NOMO-1 treated with DMSO at 0.1 percent for 48 hours (cell line): ENCODE measurements around the gene SARM1.

Experiments used
- DNase-seq: peaks from one replicate; lab custom pipeline; 2025; ENCODE audit not compliant: unreplicated experiment; lab: John Stamatoyannopoulos, UW

The SARM1 gene

GRCh38 chr17:28340374-28340773 is 31.1 kb upstream of the SARM1 start:
- DNase-seq, result no peak

GRCh38 chr17:28341516-28341915 is 30.0 kb upstream of the SARM1 start:
- DNase-seq, result no peak

GRCh38 chr17:28342313-28342712 is 29.2 kb upstream of the SARM1 start:
- DNase-seq, result no peak

GRCh38 chr17:28343491-28343932 is 28.0 kb upstream of the SARM1 start:
- DNase-seq, result no peak

- no peak for DNase-seq
These were observed 27.5 kb upstream of the SARM1 start for GRCh38 chr17:28344011-28344410.

GRCh38 chr17:28344435-28344901 is 27.0 kb upstream of the SARM1 start:
- no peak for DNase-seq

- no peak for DNase-seq
These were observed 25.9 kb upstream of the SARM1 start for GRCh38 chr17:28345419-28346198.

- no peak for DNase-seq
These were observed 25.3 kb upstream of the SARM1 start for GRCh38 chr17:28346199-28346580.

- DNase-seq, result no peak
These were observed 24.7 kb upstream of the SARM1 start for GRCh38 chr17:28346746-28347246.

GRCh38 chr17:28347261-28347891 is 24.1 kb upstream of the SARM1 start:
- no peak for DNase-seq

- DNase-seq, result no peak
These were observed 22.5 kb upstream of the SARM1 start for GRCh38 chr17:28348979-28349378.

- no peak for DNase-seq
These were observed 21.2 kb upstream of the SARM1 start for GRCh38 chr17:28350271-28350670.

GRCh38 chr17:28357061-28357900 is 14.2 kb upstream of the SARM1 start, which contains the start of gene POLDIP2:
POLDIP2 (minus strand) TSS chr17:28357527; CDS start chr17:28357448, 79 bp downstream.
- DNase-seq, result peak; percentile 91

GRCh38 chr17:28357901-28358197 is 13.6 kb upstream of the SARM1 start:
- DNase-seq, result no peak

GRCh38 chr17:28363186-28363585 is 8.3 kb upstream of the SARM1 start:
- DNase-seq, result no peak

- DNase-seq, result no peak
These were observed 7.5 kb upstream of the SARM1 start for GRCh38 chr17:28363776-28364650.

GRCh38 chr17:28364665-28365363 is 6.7 kb upstream of the SARM1 start, which contains the start of gene SEBOX:
SEBOX (minus strand) TSS chr17:28365199; CDS start chr17:28365151, 48 bp downstream.
- DNase-seq, result no peak

GRCh38 chr17:28365487-28365886 is 6.0 kb upstream of the SARM1 start:
- DNase-seq, result no peak

GRCh38 chr17:28366605-28367004 is 4.9 kb upstream of the SARM1 start:
- no peak for DNase-seq
